ENCODE measurements around the gene C17orf113.

The C17orf113 gene

DNA sequence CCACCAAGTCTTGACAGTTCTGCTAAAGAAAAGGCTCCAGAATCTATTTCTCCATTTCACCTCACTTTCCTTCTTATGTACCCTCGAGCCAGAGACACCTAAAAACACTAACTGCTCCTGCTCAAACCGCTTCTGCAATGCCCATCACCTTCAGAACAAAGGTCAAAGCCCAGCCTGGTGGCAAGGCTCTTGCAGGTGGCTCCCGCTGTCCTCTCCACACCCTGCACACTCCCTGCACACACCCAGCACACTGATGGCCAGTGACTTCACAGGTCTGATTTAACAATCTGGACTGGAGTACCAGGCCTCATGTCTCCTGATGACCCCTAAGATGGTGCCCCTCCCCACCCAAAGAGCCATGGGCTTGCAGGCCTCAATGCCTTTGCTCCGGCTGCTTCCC lies 9.8 kb upstream of the C17orf113 start:
- in situ Hi-C loops (cut with HindIII; ENCODE audit: low sequenced_read_pairs): no loop called here
- TF ChIP-seq, protein P1, sequence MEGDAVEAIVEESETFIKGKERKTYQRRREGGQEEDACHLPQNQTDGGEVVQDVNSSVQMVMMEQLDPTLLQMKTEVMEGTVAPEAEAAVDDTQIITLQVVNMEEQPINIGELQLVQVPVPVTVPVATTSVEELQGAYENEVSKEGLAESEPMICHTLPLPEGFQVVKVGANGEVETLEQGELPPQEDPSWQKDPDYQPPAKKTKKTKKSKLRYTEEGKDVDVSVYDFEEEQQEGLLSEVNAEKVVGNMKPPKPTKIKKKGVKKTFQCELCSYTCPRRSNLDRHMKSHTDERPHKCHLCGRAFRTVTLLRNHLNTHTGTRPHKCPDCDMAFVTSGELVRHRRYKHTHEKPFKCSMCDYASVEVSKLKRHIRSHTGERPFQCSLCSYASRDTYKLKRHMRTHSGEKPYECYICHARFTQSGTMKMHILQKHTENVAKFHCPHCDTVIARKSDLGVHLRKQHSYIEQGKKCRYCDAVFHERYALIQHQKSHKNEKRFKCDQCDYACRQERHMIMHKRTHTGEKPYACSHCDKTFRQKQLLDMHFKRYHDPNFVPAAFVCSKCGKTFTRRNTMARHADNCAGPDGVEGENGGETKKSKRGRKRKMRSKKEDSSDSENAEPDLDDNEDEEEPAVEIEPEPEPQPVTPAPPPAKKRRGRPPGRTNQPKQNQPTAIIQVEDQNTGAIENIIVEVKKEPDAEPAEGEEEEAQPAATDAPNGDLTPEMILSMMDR (IDR thresholded peaks at IDR 0.05; ENCODE audit: low read depth, low read length, missing control alignments): no peak

DNA sequence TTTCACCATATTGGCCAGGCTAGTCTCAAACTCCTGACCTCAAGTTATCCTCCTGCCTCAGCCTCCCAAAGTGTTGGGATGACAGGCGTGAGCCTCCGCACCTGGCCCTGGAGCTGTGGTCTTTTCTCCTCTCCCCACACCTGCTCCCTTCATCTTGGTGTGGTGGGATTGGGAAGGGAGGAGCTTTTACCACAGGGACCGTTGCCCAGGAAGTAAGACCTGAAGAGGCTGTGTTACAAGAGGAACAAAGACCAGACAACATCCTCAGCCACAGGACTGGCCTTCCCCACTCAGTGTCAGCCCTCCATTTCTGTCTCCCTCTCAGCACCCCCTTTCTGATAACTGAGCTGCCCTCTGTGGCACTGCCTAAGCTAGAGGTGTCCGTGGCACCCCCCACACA lies 9.4 kb upstream of the C17orf113 start:
- in situ Hi-C loops (cut with HindIII; ENCODE audit: low sequenced_read_pairs): no loop called here
- TF ChIP-seq, protein P1 (IDR thresholded peaks at IDR 0.05; ENCODE audit: low read depth, low read length, missing control alignments): no peak
- no peak for DNase-seq (ENCODE audit: low read depth)
- H3K4me3 ChIP-seq (ENCODE audit: low read depth, low read length): no peak overlapping the region

More for the DNA sequence above, 9.8 kb upstream of the C17orf113 start:
- no peak for DNase-seq (ENCODE audit: low read depth)
- H3K4me3 ChIP-seq (ENCODE audit: low read depth, low read length): no peak overlapping the region

DNA sequence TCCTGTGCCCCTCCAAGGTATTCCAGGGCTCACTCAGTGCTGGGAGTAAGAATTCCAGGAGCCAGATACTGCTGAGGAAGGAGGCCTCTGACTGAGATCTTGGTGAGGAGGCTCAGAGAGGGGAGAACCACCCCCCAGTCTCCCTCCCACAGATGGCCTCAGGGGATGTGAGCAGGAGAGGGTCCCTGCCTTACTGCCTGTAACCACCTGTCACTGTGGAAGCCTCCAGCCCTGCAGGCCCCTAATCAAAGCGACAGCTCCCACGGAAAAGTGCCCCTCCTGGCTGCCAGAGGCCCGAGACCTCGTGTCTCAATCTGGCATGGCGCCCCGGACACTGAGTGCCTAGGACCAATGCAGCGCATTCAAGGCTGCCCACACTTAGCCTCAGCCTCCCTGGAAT lies 7.7 kb upstream of the C17orf113 start:
- H3K4me3 ChIP-seq (ENCODE audit: low read depth, low read length): no peak overlapping the region
- TF ChIP-seq, protein P1 (IDR thresholded peaks at IDR 0.05; ENCODE audit: low read depth, low read length, missing control alignments): no peak
- DNase-seq (ENCODE audit: low read depth): no peak
- in situ Hi-C loops (cut with HindIII; ENCODE audit: low sequenced_read_pairs): no loop called here

DNA sequence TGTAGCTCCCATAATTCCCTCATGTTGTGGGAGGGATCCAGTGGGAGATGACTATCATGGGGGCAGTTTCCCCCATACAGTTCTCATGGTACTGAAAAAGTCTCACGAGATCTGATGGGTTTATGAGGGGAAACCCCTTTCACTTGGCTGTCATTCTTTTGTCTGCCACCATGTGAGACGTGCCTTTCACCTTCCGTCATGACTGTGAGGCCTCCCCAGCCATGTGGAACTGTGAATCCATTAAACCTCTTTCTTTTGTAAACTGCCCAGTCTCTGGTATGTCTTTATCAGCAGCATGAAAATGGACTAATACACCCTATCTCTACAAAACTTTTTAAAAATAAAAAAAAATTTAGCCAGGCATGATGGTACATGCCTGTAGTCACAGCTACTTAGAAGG lies 6.2 kb upstream of the C17orf113 start:
- TF ChIP-seq, protein P1 (IDR thresholded peaks at IDR 0.05; ENCODE audit: low read depth, low read length, missing control alignments): no peak
- no peak for DNase-seq (ENCODE audit: low read depth)
- no peak overlapping the region for H3K4me3 ChIP-seq (ENCODE audit: low read depth, low read length)
- in situ Hi-C loops (cut with HindIII; ENCODE audit: low sequenced_read_pairs): no loop called here

DNA sequence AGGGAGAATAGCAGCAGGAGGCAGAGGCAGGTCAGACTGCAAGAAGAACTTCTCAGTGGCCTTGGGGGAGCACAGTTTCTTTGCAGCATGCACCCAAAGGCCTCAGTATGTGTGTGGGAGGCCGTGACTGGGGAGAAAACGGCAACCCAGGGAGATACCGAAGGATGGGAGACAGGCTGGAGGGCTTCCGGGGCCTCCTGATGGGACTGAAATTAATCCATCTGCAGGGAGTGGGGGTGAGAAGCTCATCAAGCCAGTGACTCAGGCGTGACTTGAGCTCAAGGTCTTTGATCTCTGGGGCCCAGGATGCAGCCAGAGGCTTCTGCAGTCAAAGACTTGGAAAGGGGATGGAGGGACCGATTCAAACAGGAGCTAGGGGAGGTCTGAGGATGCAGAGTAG lies 5.1 kb upstream of the C17orf113 start:
- TF ChIP-seq, protein P1 (IDR thresholded peaks at IDR 0.05; ENCODE audit: low read depth, low read length, missing control alignments): no peak
- no peak overlapping the region for H3K4me3 ChIP-seq (ENCODE audit: low read depth, low read length)
- in situ Hi-C loops (cut with HindIII; ENCODE audit: low sequenced_read_pairs): no loop called here
- DNase-seq (ENCODE audit: low read depth): no peak

DNA sequence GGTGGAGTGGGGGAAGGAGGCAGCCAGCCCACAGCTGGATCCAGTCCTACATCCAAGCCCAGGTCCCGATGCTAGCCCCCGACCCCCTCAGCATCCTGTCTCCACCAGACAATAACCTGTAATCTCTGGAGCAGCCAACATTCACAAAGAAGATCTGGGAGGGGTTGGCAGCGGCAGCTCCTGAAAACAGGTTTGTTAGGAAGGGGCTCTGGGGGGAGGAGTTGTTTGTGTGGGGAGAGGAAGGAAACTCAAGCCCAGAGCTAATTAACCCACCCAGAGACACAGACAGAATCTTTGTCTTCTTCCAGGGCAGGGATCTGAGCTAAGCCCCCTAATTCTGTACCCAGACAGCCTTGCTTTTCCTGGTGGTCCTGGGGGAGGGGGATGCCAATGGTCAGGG lies 4.6 kb upstream of the C17orf113 start:
- no peak for DNase-seq (ENCODE audit: low read depth)
- in situ Hi-C loops (cut with HindIII; ENCODE audit: low sequenced_read_pairs): no loop called here
- TF ChIP-seq, protein P1 (IDR thresholded peaks at IDR 0.05; ENCODE audit: low read depth, low read length, missing control alignments): no peak
- H3K4me3 ChIP-seq (ENCODE audit: low read depth, low read length): no peak overlapping the region

Data from astrocyte of the cerebellum (primary cell).